GM11168 (cell line): ENCODE results near the gene COG2.
"Not testable (repeated sequence)": the region's sequence is repeated elsewhere in the genome, so short reads cannot be mapped to it uniquely, and the experiment has no call there.

ENCODE experiments used
- in situ Hi-C: fragments of 300-500 bp; cut with MboI; formaldehyde crosslinking; loops from one replicate; pipeline ENCODE4 v1.12.0; 2022; ENCODE audit warnings: low sequenced_read_pairs; ENCODE audit not compliant: unreplicated experiment

COG2 gene

GRCh38 chr1:230642263-230642959, at the start of gene COG2:
Gene COG2 (plus strand): TSS chr1:230642481. CDS start chr1:230642607, 126 bp downstream.
- in situ Hi-C loops: no loop called here

GRCh38 chr1:230592848-230593414, 49.4 kb upstream of the COG2 start:
- in situ Hi-C loops: no loop called here

- in situ Hi-C loops: no loop called here
These were observed 48.0 kb upstream of the COG2 start for GRCh38 chr1:230594214-230594773.

- in situ Hi-C loops: no loop called here
These were observed 47.1 kb upstream of the COG2 start for GRCh38 chr1:230595181-230595580.

GRCh38 chr1:230596306-230596705, 46.0 kb upstream of the COG2 start:
- in situ Hi-C loops: no loop called here

GRCh38 chr1:230598745-230599144, 43.5 kb upstream of the COG2 start:
- in situ Hi-C loops: no loop called here

GRCh38 chr1:230599926-230600656, 42.2 kb upstream of the COG2 start:
- in situ Hi-C loops: no loop called here

- in situ Hi-C loops: not testable (repeated sequence)
These were observed 41.5 kb upstream of the COG2 start for GRCh38 chr1:230600657-230601400.

- in situ Hi-C loops: no loop called here
These were observed 33.1 kb upstream of the COG2 start for GRCh38 chr1:230609208-230609607.

- in situ Hi-C loops: no loop called here
These were observed 31.7 kb upstream of the COG2 start for GRCh38 chr1:230610589-230610988.

- in situ Hi-C loops: no loop called here
These were observed 31.0 kb upstream of the COG2 start for GRCh38 chr1:230611128-230611877.

- in situ Hi-C loops: no loop called here
These were observed 30.4 kb upstream of the COG2 start for GRCh38 chr1:230611878-230612235.

- in situ Hi-C loops: no loop called here
These were observed 29.6 kb upstream of the COG2 start for GRCh38 chr1:230612651-230613050.

GRCh38 chr1:230614121-230614520, 28.2 kb upstream of the COG2 start:
- in situ Hi-C loops: no loop called here

GRCh38 chr1:230618537-230618936, 23.7 kb upstream of the COG2 start:
- in situ Hi-C loops: no loop called here

GRCh38 chr1:230620649-230621323, 21.5 kb upstream of the COG2 start:
- in situ Hi-C loops: no loop called here

GRCh38 chr1:230621324-230622030, 20.8 kb upstream of the COG2 start:
- in situ Hi-C loops: no loop called here

- in situ Hi-C loops: no loop called here
These were observed 20.1 kb upstream of the COG2 start for GRCh38 chr1:230622151-230622550.
